MM.1S (cell line): ENCODE data around the gene MFSD1.

Experiments used
- EZH2 ChIP-seq: fragments of 300-600 bp; sonication (generic); optimal IDR thresholded peaks from 2 replicates; pipeline ENCODE3; 2017; ENCODE audit warnings: low read depth, mild to moderate bottlenecking, antibody characterized with exemption, low read length, mixed read lengths
- EZH2phosphoT487 ChIP-seq: fragments of 300-600 bp; sonication (generic); IDR thresholded peaks from 2 replicates; pipeline ENCODE4 v1.6.1; 2018; ENCODE audit warnings: antibody characterized with exemption, low read length
- TF ChIP-seq, protein P1 (sequence below): fragments of 300-600 bp; sonication (generic); IDR thresholded peaks from 2 replicates; pipeline ENCODE4 v1.5.1; 2016; ENCODE audit warnings: antibody characterized with exemption, low read length, mixed read lengths

DNA sequence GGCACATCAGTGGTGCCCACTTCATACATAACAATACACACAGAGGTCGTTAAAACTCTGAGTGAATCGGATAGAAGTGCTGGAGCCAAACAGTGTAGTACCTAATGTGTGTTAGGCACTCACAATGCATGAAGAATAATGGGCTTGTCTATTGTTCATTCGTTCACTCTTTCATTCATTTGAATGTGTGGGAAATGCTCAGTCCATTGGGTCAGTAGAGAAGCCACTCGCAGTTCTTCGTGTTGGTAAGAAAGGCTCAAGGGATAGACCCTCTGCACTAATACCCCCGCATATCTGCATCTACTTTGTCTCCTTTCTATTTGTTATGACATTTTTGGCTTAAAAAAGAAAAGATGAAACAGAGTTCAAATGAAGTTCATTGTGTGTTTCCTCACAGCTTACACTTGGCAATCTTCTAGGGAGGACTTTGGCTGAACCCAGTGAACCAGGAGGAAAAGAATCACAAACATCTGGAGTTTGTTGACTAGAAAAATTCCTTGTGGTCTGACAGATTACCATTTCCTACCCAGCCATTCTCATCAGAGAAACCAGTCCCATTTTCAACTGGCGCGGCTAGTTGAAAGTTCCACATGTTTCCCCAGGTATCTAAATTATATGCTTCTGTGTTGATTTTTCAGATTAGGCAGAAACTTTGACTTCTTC, 32.8 kb upstream of the MFSD1 start:
- TF ChIP-seq, protein P1, sequence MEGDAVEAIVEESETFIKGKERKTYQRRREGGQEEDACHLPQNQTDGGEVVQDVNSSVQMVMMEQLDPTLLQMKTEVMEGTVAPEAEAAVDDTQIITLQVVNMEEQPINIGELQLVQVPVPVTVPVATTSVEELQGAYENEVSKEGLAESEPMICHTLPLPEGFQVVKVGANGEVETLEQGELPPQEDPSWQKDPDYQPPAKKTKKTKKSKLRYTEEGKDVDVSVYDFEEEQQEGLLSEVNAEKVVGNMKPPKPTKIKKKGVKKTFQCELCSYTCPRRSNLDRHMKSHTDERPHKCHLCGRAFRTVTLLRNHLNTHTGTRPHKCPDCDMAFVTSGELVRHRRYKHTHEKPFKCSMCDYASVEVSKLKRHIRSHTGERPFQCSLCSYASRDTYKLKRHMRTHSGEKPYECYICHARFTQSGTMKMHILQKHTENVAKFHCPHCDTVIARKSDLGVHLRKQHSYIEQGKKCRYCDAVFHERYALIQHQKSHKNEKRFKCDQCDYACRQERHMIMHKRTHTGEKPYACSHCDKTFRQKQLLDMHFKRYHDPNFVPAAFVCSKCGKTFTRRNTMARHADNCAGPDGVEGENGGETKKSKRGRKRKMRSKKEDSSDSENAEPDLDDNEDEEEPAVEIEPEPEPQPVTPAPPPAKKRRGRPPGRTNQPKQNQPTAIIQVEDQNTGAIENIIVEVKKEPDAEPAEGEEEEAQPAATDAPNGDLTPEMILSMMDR, result no peak
- TF ChIP-seq EZH2phosphoT487, result no peak
- no peak for TF ChIP-seq EZH2
